UCSD-AML1 (cell line): ENCODE data around the gene CFAP58.

Source experiments
- DNase-seq: peaks from one replicate; lab custom pipeline; 2025; ENCODE audit not compliant: unreplicated experiment; lab: John Stamatoyannopoulos, UW

The CFAP58 gene

DNA sequence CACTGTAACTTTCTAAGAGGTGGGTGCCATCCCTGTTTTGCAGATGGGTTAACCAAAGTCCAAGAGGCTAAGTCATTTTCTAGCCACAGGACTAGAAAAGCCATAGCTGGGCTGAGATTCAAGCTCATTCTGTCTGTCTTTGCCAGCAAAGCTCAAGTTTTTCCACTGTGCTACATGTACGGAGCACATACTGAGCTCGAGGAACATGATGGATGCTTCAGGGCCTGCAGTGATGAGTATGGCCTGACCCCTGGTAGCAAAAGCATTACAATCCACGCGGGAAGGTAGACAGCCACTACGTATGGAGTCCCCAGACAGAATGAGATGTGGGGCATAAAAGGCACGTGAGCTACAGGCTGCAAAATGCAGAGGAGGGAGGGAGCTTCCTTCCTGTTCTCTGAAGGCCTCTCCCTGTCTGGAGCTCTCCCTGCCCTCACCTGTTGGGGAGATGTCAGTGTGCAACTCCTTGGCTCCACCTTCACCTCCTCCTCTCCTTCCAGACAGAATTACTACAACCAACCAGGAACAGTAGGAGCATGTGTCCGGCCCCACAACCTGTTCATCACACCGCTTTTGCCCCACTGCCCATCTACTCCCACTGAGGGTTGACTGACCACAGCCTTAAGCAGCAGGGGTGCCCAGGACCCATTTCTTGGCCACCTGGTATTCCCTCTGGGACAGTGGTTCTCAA is 31.8 kb upstream of the CFAP58 start:
- no peak for DNase-seq

DNA sequence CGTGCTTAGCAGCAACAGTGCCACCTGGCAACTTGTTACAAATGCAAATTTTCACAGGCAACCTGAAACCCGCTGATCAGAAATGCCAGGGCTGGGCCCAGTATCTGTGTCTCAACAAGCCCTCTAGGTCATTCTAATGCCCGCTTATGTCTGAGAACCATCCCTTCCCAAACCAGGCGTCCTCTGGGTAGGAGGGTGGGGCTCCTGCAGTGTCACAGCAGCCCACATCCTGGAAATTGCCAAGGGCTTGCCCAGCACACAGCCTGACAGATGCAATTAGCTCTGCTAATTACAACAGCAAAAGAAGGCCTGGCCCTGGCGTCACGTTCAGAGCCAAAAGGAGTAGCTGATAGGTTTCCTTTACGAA is 31.2 kb upstream of the CFAP58 start:
- peak; percentile 69 for DNase-seq

DNA sequence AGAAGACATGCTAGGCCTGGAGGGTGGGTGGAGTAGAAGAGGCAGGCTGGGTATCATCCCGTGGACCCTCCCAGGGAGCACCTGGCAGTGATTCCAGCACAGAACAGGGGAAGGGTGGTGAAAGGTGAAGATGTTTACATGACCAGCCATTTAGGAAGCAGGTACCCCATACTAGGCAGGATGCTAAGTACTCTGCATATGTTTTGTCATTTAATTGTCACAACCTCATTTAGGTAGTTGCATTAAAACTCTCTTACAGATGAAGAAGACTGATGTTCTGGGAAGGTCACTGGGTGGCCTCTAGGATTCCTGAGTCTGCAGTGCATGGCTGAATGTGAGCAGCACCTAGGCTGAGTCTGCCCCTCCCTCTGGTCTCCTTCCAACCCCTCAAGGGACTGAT is 30.5 kb upstream of the CFAP58 start:
- no peak for DNase-seq

DNA sequence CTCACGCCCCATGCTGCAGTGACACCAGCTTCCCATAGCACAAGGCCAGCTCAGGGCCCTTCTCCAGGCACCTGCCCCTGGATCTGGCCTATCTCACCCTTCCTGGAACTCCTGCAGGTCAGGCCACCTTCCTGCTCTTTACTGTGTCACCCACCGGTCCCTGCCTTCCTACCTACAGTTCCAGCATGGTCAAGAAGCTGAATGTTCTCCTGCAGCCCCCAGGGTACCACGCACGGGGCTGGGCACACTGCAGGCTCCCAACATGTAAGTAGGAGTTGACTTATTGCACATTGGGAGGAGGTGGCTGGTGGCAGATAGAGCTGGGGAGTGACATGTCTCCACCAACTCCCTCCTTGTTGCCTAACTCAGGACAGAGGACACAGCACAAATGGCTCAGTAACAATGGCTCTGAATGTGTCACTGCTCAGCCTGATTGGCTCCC is 29.9 kb upstream of the CFAP58 start:
- DNase-seq, result no peak

DNA sequence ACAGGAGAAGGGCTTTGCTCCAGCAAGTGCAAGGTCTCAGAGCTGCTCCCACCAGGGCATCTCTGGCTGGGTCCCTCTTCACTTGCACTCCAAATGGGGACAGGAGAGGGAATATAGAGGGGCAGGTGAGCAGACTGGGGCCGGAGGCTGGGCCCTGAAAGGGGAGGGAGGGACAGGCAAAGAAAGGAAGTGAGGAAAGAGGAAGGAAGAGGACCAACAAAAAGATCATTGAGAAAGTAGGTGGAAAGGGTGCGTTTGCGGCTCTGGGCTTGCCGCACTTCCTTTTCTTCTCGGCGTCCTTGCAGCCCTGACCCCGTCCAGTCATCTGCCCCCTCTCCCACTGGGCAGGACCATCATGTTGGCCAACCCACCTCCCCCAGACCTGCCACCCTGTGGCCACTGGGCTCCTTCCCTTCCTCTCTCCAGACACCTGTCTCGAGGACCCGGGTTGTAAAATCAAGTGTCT is 29.4 kb upstream of the CFAP58 start:
- peak; percentile 57 for DNase-seq

DNA sequence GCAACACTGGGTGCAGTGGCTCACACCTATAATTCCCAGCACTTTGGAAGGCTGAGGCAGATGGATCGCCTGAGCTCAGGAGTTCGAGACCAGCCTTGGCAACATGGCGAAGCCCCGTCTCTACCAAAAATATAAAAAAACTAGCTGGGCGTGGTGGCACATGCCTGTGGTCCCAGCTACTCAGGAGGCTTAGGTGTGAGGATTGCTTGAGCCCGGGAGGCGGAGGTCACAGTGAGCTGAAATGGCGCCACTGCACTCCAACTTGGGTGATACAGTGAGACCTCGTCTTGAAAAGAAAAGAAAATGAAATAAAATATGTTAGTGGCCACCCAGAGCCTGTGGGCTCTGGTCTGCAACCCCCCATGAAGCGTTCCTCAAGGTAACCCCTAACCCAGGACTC is 28.7 kb upstream of the CFAP58 start:
- no peak for DNase-seq

DNA sequence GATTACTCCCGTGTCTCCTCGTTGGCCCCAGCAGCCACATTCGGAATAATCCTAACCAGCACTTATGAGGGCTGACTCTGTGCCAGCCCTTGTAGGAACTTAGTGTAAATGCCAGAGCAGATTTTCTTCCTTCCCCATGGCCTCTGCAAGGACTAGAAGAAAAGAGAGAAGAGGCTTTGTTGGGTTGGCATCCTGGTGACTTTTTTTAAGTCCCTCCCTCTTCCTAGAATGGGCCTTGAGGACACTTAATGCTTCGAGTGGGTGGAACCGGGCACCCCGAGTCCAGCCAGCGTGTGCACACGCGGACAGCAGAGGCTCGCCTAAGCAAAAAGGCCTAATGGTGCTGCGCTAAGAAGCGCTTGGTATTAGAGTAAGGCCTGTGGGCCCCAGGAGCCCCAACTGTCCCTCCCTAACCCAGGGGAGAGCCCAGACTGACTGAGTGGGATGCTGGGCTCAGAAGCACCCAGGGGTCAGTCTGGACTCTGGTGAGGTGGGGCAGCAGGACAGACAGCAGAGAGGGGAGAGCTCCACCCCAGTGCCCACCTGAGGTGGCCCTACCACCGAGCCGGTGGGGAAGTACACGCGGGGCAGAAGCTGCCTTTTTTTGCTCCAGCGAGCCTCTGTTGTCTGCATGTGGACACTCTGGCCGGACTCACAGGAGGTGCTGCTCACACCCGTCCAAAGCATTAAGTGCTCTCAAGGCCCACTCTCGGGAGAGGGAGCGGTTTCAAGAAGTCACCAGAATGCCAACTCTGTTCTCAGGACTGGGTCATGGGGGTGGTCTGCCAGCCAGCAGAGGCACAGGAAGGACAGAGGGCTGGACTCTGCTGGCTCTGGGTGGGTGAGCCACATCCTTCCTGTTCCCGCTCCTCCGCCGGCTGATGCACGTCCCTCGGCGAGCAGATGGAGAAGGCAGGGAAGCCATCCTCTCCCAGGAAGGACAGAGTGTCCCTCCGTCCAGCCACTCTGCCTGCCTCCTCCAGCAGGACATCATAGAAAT is 27.9 kb upstream of the CFAP58 start:
- DNase-seq, result peak; percentile 62

DNA sequence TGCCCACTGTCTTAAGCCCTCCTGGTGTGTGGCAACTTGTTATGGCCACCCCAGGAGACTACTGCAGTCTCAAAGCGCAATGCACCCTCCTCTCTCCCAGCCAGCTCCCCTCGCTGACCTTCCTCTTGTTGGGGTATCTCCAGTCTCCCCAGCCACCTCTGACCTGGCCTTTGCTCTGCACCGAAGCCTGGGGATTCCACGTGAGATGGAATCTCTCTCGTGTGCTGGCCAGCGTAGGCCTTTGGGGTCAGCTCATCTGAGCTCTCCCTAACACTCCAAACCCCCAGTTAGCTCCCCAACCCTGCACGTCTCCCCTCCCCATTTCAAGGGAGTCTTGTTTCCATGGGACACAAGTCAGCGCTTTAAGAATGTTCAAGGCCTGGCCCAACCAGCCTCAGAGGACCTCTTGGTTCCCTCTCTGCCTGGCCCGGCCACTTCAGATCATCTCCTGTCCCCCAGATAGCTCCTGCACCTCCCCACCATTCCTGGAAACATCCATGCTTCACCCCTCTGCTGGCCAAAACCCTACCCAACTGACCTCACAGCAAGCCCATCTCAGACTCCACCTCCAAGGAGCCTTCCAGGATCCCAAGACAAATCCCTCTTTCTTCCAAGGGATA is 26.5 kb upstream of the CFAP58 start:
- no peak for DNase-seq

DNA sequence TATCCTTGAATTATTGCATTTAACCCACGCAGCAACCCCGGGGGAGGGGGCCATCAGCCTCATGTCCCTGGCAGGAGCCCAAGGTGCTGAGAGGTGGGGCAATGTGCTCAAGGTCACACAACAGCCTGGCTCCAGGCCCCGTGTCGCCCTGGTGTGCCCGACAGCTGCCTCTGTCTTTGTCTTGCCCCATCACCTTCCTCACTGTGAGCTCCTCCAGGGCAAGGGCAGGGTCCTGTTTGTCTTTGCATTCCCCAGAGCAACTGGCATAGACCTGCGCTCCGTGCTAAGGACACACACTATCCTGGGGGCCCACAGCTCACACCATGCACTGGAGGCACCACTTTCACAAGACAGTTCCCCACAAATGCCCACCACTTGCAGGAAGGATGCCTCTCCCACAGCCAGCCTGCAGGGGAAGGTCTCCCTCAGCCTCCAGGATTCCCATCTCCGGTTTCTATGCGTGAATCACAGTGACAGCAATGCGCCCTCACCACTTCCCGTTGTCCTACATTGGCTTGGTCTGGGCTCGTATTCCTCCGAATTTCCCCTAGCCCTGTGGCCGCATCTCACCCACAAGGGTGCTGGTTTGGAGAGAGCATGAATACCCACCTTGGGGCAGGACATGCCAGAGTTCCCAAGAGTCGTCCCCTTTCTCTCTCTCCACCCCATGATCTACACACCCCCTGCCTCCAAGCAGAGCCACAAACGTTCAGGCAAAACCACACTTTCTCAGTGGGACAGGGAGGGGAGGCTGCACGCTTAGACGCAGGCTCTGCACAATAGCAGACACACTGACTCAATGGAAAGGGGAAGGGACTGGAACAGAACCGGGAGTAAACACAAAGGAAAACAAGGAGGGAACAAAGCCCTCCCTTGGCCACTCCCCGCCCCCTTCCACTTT is 25.6 kb upstream of the CFAP58 start:
- peak; percentile 56 for DNase-seq

DNA sequence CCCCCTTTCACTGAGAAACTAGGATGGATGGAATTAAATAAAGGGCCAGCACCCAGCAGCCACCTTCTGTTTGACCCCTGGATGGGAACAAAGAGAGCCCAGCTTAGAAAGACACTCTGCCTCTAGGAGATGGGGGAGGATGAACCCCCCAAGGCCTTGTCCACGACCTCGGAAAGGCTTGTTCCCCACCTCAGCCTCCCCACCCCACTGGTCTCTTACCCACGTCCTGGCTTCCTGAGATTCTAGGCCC is 25.1 kb upstream of the CFAP58 start:
- DNase-seq, result no peak

DNA sequence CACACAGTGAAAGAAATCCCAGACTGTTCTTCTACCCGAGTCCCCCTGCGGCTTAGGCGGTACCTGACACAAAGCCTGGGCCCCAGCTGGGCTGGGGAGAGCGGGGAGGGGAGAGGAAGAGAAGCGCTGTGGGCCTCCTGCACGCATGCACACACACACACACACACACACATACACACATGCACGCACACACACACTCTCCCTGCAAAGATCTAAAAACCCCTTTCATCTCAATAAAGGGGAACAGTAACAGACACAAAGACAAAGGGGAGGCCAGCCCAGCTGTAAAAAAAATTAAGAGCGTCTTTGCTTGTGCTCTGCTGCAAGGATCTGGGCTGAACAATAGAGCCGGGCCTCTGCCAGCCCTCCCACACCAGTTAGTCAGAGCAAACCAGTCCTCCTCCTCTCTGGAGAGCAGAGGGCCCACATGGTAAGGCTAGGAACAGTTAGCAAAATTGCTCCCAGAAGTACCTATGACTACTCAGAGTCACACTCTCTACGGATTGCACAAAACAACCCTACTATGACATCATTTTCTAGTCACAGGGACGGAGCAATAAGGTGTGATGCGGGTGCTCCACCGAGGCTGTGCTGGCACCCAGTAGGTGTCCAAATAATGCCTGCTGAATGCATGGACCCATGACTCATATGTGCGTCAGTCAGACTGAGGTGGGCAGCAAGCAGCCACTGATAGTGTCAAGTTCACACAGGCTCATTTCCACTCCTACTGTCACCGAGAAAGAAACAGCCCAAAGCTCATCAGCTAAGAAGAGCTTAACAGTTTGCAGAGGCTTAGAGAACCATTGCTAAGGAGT is 24.5 kb upstream of the CFAP58 start:
- DNase-seq, result peak; percentile 46

DNA sequence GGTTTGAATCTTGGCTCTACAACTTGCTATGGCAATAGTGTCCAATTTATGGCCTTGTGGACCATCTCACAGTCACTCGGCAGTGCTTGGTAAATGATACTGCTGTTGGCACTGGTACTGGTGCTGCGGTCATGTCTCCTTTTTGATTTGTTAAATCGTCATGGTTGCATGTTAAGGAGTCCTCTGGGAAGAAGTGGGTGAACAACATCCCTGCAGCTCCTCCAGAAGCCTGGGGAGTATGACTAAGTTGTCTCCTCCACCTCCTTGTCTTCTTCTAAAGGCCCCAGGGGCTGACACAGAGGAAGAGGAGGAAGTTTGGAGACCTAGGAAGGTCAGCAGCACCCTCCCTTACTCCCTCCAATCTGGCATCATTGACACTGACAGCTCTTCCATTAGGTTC is 23.9 kb upstream of the CFAP58 start:
- DNase-seq, result no peak

DNA sequence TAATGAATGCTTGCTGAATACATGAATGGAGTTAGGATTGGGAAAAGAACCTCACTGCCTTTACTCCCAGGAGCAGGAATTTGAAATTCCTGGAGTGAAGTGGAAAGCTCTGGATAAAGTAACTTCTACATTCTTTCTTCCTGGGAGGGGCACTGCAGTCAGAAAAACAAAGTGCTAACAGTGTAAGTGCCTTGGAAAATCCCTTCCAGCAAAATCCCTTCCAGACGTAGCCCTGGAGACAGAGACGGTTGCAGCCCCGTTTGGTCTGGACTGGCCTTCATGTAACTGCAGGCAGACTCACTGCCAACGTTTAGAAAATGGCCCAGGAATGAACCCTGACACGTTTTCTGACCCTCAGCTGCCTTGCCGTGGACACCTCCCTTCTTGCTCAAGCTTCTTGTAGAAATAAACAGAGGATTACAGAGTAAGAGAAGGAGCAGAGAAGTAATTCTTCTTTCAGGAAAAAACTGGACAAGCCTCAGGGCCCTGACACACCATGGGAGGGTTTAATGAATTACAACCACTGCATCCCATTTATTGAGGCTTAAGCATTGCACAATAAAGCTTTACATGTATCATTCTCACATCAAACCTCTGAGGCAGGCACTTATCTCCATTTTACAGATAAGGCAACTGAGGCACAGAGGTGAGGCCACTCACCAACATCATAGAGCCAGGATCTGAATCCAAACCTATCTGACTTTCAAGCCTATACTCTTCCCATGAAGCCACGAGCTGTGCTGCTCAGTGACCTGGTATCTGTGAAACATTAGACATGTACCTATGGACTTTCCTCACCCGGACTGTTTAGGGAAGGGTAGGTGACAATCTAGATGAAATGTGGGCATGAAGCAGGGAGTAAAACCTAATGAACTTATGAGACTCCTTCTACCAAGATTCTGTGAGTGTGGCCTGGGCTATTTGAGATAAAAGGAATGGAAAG is 23.2 kb upstream of the CFAP58 start:
- no peak for DNase-seq

DNA sequence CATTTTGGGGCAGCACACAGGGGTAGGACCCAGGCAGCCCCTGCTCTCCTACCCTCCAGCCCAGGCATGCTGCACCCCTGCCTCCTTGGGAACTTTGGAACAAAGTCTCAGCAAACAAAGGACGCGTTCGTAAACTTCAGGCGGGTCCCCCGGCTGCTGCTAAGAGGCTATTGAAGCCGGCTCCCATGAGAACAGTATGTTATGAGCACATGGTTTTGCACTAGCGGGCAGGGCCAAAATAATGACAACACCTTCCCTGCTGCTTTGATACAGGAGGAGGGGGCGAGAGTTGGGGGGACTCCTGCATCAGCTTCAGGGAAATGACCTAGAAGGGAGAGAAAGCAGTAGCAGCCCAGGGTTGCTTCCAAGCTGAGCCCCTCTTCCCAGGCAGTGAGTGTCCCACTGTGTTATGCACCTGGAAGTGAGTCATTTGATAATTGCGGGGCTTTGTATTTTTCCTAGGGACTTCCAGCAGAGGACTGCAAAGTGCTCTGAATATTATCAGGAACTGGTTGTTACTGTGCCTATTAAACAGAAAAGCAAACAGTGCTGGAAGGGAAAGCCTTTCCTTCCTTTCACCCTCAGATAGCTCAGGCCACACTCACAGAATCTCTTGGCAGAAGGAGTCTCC is 22.3 kb upstream of the CFAP58 start:
- no peak for DNase-seq

DNA sequence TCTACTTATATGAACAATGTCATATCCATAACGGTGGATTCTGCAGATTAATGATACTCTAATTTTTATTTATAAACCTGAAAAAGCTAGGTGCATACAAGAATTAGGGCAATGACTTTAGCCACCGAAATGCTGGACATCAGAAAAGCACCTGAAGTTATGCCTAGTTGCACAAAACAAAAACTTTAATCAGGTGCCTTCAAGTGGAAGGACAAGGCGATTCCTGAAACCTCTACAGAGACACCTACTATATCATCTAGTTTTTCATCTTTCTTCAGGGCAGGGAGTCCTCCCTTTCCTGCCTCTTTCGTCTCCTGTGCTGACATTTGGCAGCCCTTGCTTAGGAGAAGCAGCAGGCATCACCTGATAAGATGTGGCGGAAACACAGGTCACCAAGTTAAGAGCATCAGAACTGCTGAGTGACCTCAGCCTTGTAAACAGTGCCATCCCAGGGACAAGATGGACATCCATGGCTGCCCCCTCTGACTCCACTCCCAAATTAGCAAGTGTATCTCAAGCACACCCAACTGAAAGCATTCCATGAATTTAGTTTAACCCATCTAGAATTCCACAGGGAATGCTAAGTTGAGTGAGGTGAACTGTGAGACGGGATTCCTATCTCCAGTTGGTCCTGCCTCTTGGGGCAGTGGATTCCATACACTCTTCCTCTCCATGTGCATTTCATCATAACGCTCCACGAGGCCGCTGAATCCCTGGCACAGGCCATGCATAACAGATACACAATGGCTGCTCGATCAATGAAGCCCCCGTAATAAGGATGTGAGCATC is 21.2 kb upstream of the CFAP58 start:
- DNase-seq, result no peak

DNA sequence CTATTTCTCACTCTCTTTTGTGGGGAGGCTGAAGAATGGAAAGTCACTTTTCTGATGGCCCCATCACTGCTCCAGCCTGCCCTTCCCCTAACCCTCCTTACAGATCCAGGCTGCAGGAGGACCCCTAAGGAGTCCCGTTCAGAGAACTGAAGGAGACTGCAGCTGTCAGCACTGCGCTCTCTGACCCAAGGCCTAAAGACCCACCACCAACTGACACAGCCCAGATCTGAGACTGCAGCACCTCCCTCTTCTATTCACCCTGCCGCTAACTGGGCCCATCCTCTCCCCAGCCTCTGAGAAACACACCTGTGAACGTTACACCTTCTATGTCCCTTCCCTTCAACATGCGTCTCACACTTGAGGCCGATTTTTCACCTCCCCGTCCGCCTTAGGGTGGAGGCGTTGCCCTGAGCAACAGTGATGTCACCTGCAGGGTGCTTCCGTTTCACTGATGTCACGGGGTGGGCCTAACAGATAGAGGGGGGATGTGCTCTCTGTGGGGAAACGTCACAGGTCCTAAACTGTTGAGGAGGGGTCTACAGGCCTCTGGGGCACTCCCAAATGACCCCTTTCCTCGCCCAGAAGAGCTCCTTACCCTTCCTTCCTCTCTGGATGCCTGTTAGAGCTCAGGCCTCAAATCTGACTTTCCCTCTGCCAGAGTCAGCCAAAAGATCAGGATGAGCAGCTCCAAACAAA is 20.5 kb upstream of the CFAP58 start:
- no peak for DNase-seq

DNA sequence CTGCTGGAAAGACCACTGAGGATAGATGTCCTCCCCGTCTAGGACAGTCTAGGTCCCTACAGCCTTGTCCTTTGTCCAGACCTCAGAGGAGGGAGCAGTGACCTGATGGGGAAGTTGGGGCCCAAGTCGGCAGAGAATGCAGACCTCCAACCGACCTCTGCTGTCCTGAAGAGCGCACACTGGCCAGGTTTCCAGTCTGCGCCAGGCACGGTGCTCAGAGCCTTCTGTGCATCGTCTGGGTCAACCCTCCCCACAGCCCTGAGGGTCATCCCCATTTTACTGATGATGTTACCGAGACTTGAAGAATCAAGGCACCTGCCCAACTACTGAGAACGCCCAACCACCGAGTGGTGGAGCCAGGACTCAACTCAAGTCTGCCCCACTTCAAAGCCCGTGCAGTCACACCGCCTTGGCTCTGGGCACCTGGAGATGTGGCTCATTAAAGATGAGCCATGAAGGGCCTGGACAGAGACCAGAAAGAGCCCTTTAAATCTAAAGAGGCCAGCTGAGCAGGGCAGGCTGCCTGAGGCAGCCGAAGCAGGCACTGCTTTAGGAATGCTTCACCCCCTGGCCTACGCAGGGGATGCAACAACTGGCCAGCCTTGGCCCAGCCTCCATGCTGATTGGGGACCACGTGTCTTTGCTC is 19.8 kb upstream of the CFAP58 start:
- no peak for DNase-seq
